ENCODE results near the gene RGS12.

DNA sequence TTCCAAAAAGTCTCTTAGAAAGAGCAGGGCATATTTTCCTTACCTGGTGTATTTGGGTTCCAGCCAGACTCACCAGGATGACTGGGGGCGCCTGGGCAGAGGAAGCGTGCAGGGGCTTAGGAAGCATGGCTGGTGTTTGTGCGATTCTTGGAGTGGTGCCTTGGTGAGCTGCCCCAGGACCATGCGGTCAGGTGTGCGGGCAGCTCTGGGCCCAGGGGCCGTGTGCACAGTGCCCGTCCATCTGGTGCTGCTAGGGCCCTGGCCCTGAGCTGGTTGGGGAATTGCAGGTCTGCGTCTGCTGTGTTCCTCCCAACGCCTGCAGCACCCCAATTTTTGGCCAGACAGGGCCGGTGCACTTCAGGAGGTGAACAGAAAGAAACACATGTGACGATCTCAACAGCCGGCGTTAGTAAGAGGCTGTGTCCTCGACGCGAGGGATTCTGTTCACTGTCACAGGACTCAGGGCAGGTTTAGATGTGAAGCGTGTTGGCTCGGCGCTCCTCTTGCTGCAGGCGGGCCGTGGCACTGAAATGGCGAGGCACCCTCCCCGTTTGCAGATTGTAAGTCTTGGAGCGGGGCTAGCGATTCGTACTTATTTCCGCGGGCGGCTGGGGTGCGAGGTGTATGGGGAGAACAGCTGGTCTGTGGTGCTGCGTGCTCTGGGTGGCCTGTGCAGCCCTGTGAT lies 15.2 kb downstream of the RGS12 start:
- TF ChIP-seq POLR2AphosphoS5 (IDR thresholded peaks at IDR 0.05), result no peak
- TF ChIP-seq, protein P1, sequence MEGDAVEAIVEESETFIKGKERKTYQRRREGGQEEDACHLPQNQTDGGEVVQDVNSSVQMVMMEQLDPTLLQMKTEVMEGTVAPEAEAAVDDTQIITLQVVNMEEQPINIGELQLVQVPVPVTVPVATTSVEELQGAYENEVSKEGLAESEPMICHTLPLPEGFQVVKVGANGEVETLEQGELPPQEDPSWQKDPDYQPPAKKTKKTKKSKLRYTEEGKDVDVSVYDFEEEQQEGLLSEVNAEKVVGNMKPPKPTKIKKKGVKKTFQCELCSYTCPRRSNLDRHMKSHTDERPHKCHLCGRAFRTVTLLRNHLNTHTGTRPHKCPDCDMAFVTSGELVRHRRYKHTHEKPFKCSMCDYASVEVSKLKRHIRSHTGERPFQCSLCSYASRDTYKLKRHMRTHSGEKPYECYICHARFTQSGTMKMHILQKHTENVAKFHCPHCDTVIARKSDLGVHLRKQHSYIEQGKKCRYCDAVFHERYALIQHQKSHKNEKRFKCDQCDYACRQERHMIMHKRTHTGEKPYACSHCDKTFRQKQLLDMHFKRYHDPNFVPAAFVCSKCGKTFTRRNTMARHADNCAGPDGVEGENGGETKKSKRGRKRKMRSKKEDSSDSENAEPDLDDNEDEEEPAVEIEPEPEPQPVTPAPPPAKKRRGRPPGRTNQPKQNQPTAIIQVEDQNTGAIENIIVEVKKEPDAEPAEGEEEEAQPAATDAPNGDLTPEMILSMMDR (IDR thresholded peaks at IDR 0.05 in 8 of 11, conservative IDR thresholded peaks at IDR 0.05 in 3 of 11), result no peak

Data from spleen (tissue), 7 donors.